T-helper 9 cell (primary cell): ENCODE data around the gene CLIC5.

Experiments used
- DNase-seq: peaks from one replicate; pipeline ENCODE4 v3.0.0-alpha.2; 2020

Gene CLIC5

DNA sequence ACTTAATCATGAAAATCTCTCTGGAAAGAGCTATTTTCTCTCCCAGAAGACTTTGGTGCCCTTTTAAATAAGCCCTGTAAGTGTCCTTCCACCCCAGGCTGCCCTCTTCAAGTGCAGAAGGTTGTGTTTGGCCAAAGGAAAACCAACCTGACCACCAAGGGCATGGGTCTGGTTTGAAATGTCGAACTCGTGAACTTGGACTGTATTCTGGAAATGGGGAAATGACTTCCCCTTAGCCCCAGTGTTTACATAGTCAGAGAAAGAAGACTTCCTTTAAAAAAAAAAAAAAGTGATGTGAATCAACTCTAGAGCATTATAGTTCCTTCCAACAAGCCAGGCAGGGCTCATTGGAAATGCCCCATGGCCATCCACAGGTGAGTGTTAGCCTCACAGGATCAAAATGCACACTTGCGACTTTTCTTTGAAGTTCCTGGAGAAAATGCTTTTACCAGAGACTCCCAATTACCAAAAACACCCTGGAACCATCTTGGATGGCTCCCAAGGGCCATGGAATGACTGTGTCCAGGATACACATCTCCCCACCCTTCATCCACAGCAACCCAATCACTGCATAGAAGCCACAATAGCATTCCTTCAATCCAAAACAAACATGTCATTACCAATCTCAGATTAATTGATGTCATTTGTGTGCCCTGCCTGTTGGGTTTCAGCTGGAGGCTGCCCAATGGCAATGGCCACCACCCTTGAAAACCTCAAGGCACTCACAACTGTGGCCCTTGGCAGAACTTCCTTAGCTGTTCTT lies 133.8 kb downstream of the CLIC5 start:
- no peak for DNase-seq

DNA sequence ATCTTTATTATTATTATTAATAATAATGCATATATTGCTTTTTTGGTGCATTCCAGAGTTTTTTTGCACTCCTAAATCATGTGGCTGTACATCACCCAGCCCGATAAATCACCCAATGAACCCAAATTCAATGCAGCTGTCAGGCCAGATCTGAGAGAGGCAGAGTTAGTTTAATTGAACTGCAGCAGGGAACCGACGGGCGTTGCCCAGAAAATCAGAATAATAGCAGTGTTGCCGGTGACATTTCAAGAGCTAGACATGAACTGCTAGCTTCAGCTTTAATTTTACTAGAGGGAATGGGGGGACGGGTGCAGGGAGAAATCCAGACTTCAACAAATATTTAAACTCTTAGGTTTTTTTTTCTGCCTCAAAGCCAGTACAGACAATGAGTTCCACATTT lies 135.0 kb downstream of the CLIC5 start:
- no peak for DNase-seq

- DNase-seq = no peak
Observed at GRCh38 chr6:45880159-45880558, 135.5 kb downstream of the CLIC5 start.

- DNase-seq = no peak
Observed at GRCh38 chr6:45877970-45878590, 137.6 kb downstream of the CLIC5 start.

- no peak for DNase-seq
Observed at GRCh38 chr6:45872827-45873365, 142.8 kb downstream of the CLIC5 start.

DNA sequence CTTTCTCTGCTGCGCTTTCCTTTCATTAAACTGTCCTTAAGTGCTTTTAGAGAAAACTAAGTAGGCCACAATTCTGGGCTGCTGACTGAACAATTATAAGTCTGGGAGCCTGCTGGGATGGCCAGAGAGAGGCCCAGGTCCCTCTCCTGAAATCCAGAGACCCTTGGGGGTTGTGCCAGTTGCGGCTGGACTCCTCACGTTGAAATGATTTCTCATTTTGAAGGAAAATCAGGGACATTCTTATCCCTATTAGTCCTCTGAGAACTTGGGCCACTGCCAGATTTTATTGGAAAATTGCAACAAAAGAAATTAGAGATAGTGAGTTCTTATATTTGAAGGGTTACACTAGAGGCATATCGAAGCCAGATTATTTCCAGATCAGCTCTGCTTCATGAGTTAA lies 145.1 kb downstream of the CLIC5 start:
- DNase-seq = no peak

DNA sequence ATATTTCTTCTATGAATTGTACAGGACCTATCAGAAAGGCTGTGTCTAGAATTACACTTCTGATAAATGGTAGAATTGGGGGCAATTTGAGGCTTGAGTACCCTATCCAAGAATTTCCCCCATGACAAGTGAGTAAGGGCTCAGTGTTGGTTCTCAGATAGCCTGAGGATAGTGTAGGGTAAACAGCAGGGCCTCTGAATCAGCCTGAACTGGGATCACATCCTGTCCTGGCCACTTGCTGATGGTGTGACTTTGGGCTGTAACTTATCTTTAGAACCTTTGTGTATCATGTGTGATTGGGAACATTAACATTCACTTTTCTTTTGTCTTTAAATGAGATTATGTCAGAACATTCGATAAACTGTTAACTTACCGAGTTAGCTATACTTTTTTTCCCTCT lies 151.0 kb downstream of the CLIC5 start:
- DNase-seq = no peak

GRCh38 chr6:45858691-45859090 lies 157.0 kb downstream of the CLIC5 start:
- DNase-seq = no peak

DNA sequence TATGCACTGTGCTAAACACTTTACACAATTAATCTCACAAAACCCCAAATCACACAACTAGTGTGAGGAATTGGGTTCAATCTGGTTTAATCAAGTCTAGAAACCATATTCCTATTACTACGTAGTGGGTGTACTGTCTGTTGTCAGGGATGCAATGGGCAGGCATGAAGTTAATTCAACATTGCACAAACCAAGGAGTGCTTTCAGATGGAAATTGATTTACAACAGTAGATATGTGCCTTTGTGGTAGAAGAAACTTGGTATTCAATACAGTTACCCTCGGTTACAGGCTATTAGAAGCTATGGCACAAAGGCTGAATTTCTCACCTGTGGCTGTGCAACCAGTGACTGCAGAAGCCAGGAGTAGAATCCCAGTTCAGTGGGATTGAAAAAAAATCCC lies 157.8 kb downstream of the CLIC5 start:
- DNase-seq = no peak

- no peak for DNase-seq
Observed at GRCh38 chr6:45855642-45856394, 159.8 kb downstream of the CLIC5 start.

DNA sequence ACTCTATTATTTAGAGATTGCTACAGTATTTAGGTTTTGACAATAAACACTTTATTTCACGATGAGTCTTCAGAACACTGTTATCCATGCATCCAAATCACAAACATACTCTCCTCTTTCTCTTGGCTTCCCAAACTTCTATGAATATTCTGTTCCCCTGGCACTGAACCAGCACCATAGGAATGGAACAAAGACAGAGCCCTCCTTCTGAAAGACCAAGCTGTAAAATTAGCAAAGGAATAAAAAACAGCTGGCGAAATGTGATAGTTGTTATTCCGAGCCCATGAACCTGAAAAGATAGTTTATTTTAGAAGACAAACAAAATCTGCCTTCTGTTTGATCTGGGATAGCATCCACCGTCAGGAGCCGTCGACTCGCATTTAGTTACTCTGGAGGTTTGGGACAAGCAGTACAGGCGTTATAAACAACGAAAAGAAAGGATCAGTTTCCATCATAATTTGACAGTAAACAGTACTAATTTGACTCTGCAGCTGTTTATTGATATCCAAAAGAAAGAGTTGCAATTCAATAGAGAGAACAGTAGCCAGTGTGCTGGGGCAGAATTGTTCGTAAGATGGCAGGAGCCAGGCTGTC lies 161.4 kb downstream of the CLIC5 start:
- DNase-seq = no peak

- no peak for DNase-seq
Observed at GRCh38 chr6:45851034-45851400, 164.6 kb downstream of the CLIC5 start.

DNA sequence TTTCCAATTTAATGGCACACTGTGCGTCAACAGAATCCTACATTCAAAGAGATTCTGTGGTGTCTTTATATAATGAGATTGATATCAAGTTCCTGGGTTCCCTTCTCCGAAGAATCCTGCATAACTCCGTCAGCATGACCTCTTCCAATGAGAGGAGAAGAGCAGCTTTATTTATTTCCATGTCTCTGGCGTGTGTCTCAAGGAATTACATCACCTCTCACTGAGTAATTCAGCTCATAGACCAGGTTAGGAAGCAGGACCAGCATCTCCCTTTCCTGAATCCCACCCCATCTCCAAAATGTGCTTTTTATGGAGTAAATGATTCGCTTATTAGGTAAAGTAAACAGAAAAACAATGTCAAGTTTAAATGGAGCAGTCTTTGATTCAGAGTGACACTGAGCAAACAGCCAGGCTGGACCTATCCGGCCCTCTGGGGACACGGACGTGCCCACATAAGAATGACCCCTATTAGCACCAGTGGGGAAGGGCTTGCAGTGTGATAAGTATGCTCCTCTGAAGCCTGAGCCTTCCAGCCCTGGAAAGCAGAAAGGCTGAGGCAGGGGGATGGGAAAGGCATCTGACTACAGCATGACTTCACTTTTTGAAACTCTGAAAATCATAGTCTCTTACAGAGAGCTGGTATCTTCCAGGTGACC lies 165.2 kb downstream of the CLIC5 start:
- DNase-seq = no peak

GRCh38 chr6:45845567-45845966 lies 170.1 kb downstream of the CLIC5 start:
- DNase-seq = no peak

DNA sequence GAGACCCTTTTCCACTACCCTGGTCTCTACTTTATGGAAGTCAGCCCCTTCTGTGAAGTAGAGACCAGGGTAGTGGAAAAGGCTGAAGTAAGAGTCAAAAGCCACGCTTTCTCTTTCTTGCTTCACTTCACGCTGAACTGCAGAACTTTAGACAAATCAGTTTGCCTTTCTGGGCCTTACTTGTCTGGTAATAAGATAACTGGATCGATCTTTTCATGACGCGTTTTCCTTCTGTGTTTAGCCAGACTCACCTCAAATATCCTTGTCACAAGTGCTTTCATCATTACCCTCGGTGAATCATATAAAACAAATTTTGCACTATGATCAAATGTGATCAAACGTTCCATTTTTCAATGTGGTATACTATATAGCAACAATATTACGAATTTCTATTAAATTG lies 170.7 kb downstream of the CLIC5 start:
- no peak for DNase-seq

GRCh38 chr6:45843848-45844521 lies 171.7 kb downstream of the CLIC5 start:
- no peak for DNase-seq

DNA sequence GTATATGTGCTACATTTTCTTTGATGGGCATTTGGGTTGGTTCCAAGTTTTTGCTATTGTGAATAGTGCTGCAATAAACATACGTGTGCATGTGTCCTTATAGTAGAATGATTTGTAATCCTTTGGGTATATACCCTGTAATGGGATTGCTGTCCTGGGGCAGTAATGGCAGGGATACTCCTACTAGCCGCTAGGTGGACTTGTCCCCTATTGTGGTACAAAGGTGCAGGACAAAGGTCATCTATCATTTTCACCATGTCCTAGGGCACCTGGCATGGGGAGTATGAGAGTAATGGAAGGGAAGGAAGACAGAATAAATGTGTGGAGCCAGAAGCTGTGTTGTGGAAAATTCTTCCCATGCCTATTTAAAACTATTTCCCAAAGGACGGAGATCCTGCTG lies 174.6 kb downstream of the CLIC5 start:
- DNase-seq = no peak

GRCh38 chr6:45838996-45839395 lies 176.7 kb downstream of the CLIC5 start:
- no peak for DNase-seq

DNA sequence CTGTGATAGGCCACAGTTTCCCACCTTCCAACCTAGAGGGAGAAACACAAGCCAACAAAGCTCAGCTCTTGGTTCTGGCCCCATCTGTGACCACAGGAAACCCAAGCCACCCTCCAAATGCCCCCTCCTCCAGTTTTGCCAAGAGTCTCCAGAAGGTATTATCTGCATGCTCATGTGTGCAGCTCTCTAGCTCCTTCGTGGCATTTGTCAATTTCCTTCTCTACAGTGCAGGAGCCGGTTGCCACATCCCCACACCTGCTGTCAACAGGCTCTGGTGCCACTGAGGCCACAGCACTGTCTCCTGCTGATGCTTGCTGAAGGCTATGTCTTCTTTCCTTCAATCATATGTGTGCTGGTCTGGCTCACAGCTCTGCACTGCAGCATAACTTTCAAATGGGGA lies 177.2 kb downstream of the CLIC5 start:
- DNase-seq = no peak

GRCh38 chr6:45837541-45838200 lies 178.0 kb downstream of the CLIC5 start:
- no peak for DNase-seq

DNA sequence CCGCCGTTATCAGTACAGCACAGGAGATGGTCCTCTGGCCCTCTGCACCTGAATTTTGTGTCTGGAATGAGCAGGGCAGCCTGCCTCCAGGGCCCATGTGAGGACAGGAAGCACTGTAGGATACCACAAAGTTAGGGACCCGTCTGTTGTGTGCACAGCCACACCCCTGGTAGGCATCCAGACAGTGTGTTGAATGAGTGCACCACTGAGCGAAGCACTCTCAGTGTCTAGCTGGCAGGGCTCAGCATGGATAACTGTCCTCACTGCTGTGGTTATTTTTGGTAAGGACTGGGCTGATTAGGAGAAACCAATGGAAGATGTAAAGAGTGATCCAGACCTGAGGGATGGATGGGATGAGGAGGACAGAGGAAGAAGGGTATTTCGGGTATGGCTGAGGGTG lies 178.7 kb downstream of the CLIC5 start:
- no peak for DNase-seq

GRCh38 chr6:45836438-45836824 lies 179.2 kb downstream of the CLIC5 start:
- DNase-seq = no peak
